GM12875 (cell line): Measurements from ENCODE around the gene TMED3.

ENCODE experiments used
- H3K4me3 ChIP-seq: one replicate; pipeline ENCODE4 v1.5.1; 2011; ENCODE audit warnings: low read depth, low read length, control low read depth
- TF ChIP-seq, protein P1 (sequence below): IDR thresholded peaks from 2 replicates; pipeline ENCODE4 v1.5.1; 2011; ENCODE audit warnings: low read depth, mild to moderate bottlenecking, control low read depth, inconsistent platforms, low read length, moderate library complexity, borderline replicate concordance; ENCODE audit not compliant: insufficient read depth

The TMED3 gene

DNA sequence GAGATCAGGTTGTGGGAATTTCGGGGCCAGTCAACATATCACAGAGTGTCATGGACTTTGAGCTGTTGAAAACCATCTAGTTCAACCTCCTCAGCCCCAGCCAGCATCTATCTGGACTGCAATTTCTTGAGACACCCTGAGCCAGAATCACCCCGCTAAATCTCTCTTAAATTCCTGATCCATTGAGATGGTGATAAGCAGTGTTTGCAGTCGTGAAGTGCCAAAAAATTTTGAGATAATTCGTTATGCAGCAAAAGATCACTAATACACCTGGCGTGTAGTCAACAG, 29.3 kb downstream of the TMED3 start:
- TF ChIP-seq, protein P1, sequence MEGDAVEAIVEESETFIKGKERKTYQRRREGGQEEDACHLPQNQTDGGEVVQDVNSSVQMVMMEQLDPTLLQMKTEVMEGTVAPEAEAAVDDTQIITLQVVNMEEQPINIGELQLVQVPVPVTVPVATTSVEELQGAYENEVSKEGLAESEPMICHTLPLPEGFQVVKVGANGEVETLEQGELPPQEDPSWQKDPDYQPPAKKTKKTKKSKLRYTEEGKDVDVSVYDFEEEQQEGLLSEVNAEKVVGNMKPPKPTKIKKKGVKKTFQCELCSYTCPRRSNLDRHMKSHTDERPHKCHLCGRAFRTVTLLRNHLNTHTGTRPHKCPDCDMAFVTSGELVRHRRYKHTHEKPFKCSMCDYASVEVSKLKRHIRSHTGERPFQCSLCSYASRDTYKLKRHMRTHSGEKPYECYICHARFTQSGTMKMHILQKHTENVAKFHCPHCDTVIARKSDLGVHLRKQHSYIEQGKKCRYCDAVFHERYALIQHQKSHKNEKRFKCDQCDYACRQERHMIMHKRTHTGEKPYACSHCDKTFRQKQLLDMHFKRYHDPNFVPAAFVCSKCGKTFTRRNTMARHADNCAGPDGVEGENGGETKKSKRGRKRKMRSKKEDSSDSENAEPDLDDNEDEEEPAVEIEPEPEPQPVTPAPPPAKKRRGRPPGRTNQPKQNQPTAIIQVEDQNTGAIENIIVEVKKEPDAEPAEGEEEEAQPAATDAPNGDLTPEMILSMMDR, result no peak
- H3K4me3 ChIP-seq, result no peak overlapping the region

DNA sequence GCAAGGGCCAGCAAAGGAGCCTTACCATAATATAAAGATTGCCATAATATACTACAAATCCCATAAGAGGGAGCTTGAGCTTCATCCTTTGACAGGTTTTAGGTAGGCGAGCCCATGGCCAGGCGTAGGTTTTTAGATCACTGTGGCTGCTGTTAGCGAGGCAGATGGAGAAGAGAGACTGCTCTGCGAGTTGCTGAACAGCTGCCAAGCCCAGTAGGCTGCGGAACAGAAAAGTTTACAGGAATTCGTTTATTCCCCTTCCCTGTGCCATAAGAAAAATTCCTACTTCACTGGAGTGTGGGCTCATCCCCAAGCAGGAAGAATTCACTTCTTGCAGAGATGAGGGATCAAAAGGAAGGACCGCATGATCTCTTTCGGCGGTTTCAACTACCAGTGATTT, 30.5 kb downstream of the TMED3 start:
- H3K4me3 ChIP-seq, result no peak overlapping the region
- TF ChIP-seq, protein P1, result no peak

DNA sequence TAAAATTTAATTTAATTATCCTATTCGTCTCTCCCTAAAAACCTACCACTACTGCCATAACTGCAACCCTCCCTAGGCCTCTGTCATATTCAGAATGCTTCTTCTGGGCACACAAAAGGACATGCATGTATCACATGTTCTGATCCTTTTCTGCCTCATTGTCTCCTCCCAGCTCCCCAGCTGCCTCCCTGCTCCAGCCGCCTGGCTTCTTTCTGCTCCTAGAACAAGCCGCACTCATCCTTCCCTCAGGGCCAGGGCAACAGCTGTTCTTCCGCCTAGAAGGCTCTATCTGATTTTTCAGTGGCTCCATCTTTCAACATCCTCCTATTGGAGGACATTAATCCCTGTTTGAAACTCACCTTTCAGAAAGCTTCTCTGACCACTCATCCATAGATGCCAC, 38.6 kb downstream of the TMED3 start:
- H3K4me3 ChIP-seq, result no peak overlapping the region
- TF ChIP-seq, protein P1, result no peak

DNA sequence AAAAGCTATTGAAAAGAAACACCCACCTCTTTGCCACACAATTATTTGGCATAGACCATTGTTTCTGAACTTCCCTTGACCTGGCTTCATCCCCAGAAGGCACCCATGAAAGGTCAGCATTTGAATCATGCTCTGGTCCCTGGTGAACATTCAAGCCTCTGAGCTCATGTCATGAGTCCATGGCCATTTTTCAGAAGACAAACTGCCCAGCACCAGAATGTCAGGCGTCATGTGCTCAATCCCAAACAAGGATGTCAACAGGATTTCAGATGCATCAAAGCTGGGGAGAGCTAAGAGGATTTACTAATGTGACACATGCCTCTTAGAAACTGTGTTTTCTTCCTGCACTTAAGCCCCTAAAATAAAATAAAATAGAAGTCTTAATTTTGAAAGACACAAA, 41.3 kb downstream of the TMED3 start:
- TF ChIP-seq, protein P1, result no peak
- no peak overlapping the region for H3K4me3 ChIP-seq

DNA sequence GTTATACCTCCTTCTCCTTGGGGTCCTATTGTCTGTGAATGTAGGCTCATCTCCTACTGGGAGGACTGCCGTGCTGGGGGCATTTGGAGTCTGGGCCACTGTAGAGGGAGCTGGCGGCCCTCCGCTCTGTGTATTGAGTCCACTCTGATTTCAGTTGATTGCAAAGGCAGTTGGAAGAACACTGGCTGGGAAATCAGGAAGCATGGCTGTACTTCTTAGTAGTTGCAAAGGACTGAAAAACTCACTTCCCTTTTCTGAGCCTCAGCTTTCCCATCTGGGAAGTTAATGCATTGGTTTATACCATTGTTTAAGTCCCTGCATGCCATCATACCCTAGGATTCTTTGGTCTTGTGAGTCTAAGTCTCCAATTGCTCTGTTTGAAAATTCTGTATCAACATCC, 46.7 kb downstream of the TMED3 start:
- TF ChIP-seq, protein P1, result no peak
- H3K4me3 ChIP-seq, result no peak overlapping the region

DNA sequence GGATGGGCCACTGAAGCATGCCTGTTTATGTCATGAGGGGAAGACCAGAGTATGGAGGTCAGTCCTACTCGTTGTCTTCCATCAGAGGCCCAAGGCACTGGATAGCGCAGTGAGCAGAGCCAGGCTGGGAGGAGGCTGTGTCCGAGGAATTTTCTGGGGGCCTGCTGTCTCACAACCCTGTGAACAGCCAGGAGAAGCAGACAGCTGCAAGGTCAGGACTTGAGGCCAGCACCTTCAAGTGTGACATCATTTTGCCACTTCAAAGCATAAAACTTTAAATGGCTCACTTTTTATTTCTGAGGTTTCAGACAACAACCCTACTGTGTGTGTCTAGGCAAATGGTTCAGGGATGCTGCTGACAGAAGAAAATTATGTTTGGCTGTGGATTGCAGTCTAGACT, 47.2 kb downstream of the TMED3 start:
- no peak overlapping the region for H3K4me3 ChIP-seq
- TF ChIP-seq, protein P1, result no peak

DNA sequence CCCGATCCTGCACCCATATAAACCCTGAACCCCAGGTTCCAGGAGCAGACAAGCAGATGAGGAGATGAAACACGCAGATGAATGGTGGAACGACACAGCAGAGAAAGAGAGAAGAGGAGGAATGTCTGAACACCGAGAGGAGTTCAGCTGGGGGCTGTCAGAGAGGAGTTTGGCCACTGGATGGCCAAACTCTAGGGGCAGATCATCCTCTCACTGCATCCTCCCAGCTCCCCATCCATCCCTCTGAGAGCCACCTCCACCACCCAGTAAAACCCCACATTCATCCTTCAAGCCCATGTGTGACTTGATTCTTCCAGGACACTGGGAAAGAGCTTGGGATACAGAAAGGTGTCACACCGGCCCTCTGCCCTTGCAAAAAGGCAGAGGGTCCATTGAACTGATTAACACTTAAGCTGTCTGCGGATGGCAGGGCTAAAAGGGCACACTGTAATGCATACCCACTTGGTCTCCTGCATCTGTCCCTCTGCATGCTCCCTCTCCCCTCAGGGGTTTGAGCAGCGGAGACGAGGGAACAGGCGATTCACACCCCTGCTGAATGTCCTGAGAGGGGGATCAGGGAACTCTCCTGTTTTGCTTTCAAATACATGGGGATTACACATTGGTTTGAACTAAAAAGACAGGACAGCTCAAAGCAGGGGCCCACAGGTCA, 53.8 kb downstream of the TMED3 start:
- H3K4me3 ChIP-seq, result no peak overlapping the region
- TF ChIP-seq, protein P1, result no peak
